Measurements from ENCODE around the gene XCL2. TPM values are rescaled to one million over a fixed set of nuclear protein-coding genes. Genes with fewer than 3 reads are reported as not detected.
A peak's percentile ranks its signal among the peaks of the same experiment; 100 is the strongest.

Gene XCL2
- total and polyA plus RNA-seq, 10 of the 15 experiments (the other 5 are each of a cell fraction or from before 2014, with no cell fraction given), result 0.50 to 299 (median 4.8) TPM

- Histone ChIP-seq H3K9me3 (replicated peaks; ENCODE audit: control insufficient read depth, insufficient read depth, low read length) (no peaks in the 10 kb centered on the region), H3K4me3 (no peak overlapping the region), H3K27ac (ENCODE audit: control insufficient read depth, insufficient read depth) (peak overlapping the region; percentile 61), H4K20me1 (ENCODE audit: control insufficient read depth, insufficient read depth) (no peaks in the 10 kb centered on the region), H3K36me3 (ENCODE audit: control insufficient read depth in 2 of 2, insufficient read depth in 2 of 2, low read length in 1 of 2) (no peaks in the 10 kb centered on the region), H2AFZ (ENCODE audit: control insufficient read depth, low read depth, low read length) (peak overlapping the region; percentile 64), H3K4me1 (ENCODE audit: control insufficient read depth, insufficient read depth, low read length) (peaks cover 16% of the 10 kb centered on the region), H3K4me2 (ENCODE audit: control insufficient read depth, insufficient read depth) (peak overlapping the region; percentile 63; the same call in 1 of the 2 replicates), H3K9ac (ENCODE audit: control insufficient read depth, insufficient read depth, low read length) (peak overlapping the region; percentile 35), H3K27me3 (replicated peaks in 1 of 2; ENCODE audit: control insufficient read depth in 2 of 2, insufficient read depth in 2 of 2, low read length in 1 of 2) (no peaks in the 10 kb centered on the region), H3K79me2 (ENCODE audit: control insufficient read depth, insufficient read depth, low read length) (no peaks in the 10 kb centered on the region)
- ATAC-seq (peak; percentile 90), DNase-seq (ENCODE audit: low read depth, low spot score) (peak; percentile 88), FAIRE-seq (peak; percentile 41)
- ChIA-PET RAD21 (ENCODE audit: unreplicated experiment) (interaction anchor here (0.9 to 14.3 kb wide), 26 partner anchors 8 to 598 kb away, joined by 3 to 218 read pairs (median 7); partner anchors contain the start of gene XCL2), CTCF (interaction anchor here (0.5 to 3.5 kb wide), 17 partner anchors 8 to 276 kb away, joined by 3 to 28 read pairs (median 6); no protein-coding TSS in a partner anchor), SMC1A (ENCODE audit: uncharacterized antibody, unreplicated experiment) (interaction anchor here (0.5 to 14.3 kb wide), 26 partner anchors 8 to 167 kb away, joined by 3 to 257 read pairs (median 6); partner anchors contain the start of gene XCL2), POLR2A (interaction anchor here (0.5 to 7.9 kb wide), 14 partner anchors 9 to 69 kb away, joined by 3 to 56 read pairs (median 4); no protein-coding TSS in a partner anchor)
- 34% methylated on average over 13 of the region's 13 CpGs for WGBS (ENCODE audit: insufficient coverage, insufficient replicate concordance, low lambda C conversion rate, missing lambda C conversion rate)
- BruUV-seq (replicated peaks), result TSS peak; percentile 62
- intact Hi-C loops (cut with micrococcal nuclease; ENCODE audit: unreplicated experiment) (loop anchor here (1.0 to 2.0 kb wide), 2 partner anchors 43 to 45 kb away; no protein-coding TSS in a partner anchor), in situ Hi-C loops (cut with MboI) (no loop called here)
- TF ChIP-seq ELK1 (IDR thresholded peaks at IDR 0.05; ENCODE audit: low read depth, low read length) (no peak), CBX3 (IDR thresholded peaks at IDR 0.05; ENCODE audit: borderline replicate concordance, low read depth) (no peak), RELB (IDR thresholded peaks at IDR 0.05; ENCODE audit: low read depth) (peak; percentile 91), ZNF217 (IDR thresholded peaks at IDR 0.05) (peak; percentile 27; the same call in 1 of the 2 replicates), GATAD2B (conservative IDR thresholded peaks at IDR 0.05; ENCODE audit: low read depth) (peak; percentile 95; the same call in 1 of the 2 replicates), USF2 (IDR thresholded peaks at IDR 0.05; ENCODE audit: borderline replicate concordance, low read depth, low read length) (no peak), ZBTB40 (IDR thresholded peaks at IDR 0.05; ENCODE audit: borderline replicate concordance) (no peak), RUNX3 (IDR thresholded peaks at IDR 0.05; ENCODE audit: low read length) (peak; percentile 94), FOS (IDR thresholded peaks at IDR 0.05; ENCODE audit: borderline replicate concordance, extremely low read depth, insufficient read length) (no peak), STAT3 (IDR thresholded peaks at IDR 0.05; ENCODE audit: low read depth, low read length) (no peak), ZNF24 (IDR thresholded peaks at IDR 0.05) (no peak), ASH2L (IDR thresholded peaks at IDR 0.05; ENCODE audit: borderline replicate concordance, low read depth) (no peak), ZSCAN29 (IDR thresholded peaks at IDR 0.05) (no peak), RCOR1 (conservative IDR thresholded peaks at IDR 0.05; ENCODE audit: low read depth, low read length) (no peak; the same call in 1 of the 2 replicates)
These were observed 33.7 kb downstream of the XCL2 start for GRCh38 chr1:168509875-168510791.
